T-helper 2 cell (primary cell): ENCODE data around the gene RALY.
A peak's percentile ranks its signal among the peaks of the same experiment; 100 is the strongest.

Source experiments
- DNase-seq, 5 experiments: peaks; one replicate each; pipeline versions ENCODE4 v3.0.0 to v3.0.0-alpha.2; 2012 to 2022

Gene RALY

DNA sequence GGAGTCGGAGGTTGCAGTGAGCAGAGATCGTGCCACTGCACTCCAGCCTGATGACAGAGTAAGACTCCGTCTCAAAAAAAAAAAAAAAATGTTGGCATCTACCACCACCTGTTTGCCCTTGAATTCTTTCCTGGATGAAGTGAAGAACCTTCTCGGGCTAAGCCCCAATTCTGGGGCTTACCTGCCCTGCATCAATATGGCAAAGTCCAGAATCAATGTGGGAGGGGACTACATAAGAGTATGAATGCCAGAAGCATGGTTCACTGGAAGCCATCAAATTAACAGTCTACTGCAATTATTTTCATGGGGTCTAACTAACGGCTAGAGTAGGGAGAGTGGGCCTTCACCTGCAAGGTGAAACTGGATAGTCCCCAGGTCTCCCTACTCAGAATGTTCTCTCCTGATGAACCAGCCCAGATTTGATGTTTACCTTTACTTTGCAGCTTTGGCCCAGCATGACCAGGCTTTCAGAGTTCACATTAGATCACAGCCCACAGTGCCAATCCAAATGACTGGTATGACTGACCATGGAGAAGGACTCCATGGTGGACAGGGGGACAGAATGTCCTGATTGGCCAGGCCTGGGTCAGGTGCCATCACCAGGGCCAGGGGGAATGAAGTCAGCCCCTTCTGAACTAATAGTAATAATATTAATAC, 7.0 kb upstream of the RALY start:
- DNase-seq, result no peak

DNA sequence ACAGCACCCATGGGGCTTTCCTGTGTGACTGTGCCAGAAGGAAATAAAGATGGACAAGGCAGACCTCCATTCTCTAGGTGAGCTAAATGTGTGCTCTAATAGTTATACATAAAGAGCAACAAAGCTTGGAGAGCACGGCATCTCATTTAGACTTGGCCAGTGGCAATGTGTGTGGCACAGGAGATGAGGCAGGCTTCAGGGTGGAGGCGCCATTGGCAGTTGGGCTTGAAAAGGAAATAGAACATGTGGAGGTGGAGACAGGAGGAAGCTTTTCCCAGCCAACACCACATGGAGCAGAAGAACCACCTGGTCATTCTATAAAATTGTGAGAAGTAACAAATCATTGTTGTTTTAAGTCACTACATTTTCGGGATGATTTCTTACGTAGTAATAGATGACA, 3.6 kb upstream of the RALY start:
- no peak for DNase-seq

DNA sequence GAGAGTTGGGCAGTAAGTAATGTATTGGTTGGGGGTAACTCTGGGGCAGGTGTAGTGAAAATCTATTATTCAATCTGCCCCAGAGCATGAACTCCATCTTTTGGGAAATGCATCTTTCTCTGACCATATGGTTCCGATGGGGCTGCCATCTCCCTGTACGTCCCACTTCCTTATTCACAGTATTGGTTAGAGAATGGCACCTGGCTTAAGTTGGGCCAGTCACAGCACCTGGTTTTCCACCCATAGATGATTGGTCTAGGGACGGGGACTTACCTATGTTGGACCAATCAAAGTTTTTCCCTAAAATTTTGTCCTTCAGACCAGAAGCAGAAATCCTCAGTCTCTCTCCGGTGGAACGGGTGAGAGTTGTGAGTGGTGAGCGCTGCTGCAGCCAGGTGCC, 2.2 kb upstream of the RALY start:
- DNase-seq, result no peak

DNA sequence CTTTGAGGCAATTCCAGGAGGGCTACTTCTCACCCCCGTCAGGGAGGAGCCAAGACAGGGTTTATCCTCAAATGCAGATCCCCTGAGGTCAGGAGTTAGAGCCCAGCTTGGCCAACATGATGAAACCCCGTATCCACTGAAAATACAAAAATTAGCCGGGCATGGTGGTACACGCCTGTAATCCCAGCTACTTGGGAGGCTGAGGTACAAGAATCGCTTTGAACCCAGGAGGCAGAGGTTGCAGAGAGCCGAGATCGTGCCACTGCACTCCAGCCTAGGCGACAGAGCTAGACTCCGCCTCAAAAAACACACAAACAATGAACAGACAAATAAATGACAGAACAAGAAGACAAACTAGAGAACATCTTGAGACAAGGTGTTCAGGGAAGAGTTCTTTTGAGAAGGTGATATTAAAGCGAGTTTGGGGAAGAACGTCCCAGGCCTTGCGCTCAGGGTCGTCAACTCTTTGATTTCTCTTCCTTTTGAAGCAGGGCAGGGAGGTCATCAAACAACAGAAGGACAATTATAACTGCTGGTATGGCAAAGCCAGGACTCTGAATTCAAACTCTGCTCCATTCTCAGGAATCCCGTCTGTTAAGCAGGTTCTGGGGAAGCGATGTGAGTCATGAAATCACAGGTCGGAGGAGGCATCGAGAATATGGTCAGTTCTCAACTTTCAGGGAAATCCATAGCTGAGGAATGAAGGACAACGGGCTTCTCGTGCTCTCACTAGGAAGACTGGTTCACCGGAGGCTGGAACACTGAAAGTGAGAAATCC, 1.4 kb upstream of the RALY start:
- DNase-seq, result peak in 1 of 5 experiments; percentile 21

DNA sequence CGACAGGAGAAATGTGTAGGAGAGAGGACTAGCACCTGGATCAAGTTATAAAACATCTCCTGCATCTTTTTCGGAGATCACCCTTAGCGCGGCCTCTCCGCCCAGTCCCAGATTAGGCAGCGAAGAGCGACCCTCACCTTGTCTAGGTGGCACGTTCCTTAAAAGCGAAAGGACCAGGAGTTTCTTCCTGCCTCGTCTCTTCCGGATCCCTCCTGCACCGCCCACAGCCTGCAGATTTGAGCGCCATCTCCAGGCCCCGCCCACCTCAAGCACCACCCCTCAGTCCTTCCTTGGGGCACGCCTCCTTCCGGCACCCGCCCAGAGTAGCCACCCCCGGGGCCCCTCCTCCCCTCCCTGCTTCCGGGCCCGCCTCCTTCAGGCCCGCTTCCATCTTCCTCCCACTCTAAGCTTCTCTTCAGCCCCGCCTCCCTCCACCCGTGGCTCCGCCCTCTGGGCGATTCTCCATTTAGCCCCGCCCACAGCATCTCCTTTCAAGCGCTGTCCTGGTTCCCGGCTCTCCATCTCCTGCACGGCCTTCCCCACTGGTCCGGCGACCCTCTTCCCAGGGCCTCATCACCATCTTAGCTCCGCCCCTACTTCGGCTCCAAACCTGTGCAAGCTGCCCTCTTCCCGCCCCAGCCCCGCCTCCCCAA, 662 bp upstream of the RALY start:
- peak; percentile 98 to 99 (median 99) for DNase-seq

DNA sequence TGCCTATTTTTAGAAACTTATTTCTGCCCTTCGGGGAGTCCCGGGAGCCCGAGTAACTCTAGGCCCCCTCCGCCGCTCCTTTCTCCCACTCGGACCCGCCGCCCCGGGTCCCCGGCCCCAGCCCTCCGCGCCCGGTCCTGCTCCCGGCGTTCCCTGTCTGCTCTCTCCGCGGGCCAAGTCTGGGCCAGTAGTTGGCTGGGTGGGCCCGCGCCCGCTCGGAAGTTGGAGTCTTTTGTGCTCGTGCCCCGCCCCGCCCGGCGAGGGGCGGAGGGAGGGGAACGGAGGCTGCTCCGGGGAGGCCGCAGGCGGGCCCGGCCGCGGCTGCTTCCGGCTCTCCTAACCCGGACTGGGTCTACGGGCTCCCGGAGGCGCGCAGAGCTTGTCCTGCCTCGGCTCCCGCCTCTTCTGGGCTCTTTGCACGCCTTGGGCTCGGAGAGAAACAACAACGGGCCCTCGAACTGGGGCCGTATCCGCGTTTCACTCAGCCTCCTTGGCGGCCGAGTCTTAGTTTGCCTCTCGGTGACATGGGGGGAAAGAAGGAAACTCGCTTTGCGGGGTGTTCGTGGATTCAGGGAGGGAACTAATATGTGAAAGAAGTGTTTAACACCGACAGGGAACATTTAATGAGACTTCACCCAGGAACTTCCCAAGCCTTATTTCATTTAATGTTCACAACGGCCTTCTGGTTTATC, 657 bp downstream of the RALY start:
- peak; percentile 61 to 88 (median 72) for DNase-seq

DNA sequence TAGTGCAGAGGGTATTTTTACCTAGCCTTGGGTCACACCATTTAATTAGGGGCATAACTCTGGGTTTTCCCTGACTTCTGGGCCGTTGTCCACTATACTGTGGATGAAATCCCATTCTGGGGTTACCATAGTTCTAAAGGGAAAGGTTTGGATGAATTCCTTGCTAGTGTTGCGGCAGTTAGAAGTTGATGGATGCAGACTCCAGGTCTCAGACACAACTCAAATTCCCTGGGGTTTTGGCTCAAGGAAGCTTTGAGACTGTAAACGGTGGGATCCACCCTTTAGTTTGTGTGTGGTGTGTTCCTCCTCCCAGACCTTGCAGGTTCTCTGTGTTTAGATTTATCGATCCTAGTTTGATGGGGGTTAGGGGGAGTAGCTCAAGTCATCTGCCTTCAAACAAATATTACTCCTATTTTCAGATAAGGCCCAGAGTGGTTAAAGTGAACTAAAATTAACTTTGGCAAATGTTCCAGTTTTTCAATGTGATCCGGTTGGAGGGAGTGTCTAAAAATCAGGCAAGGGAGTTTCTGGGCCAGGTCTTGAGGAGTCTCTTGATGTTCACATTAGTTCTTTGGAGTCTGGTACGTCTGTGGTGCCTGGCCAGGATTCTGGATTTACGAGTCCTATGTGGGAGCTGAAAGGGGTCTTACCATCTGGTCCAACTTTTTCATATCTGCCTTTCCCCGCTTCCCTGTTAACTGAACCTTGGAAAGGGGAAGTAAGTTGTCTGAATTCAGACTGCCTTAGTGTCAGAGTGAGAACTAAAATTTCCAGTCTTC, 1.5 kb downstream of the RALY start:
- no peak for DNase-seq

DNA sequence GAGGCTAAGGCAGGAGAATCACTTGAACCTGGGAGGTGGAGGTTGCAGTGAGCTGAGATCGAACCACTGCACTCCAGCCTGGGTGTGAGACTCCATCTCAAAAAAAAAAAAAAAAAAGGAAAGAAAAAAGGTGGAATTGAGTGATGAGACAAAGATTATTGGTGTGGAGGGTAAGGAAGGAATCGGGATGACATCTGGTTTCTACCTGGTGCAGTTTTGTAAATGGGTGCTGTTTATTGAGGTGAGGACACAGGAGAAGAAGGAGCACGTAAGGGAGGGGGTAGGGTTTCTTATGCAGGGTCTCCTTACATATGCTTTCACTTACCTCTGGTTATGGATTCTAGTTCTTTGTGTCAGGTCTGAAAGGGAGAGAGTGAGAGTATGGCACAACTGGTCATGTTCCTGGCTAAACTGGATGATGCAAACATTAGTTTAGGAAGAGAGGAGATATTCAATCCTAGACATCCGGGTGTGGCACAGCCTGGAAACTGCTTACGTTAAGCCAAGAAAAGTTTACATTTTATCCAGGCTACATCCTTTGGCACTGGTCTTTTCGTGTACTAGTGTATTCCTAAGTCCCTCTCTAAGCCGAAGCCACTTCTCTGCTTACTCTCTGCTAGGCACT, 5.4 kb downstream of the RALY start:
- no peak for DNase-seq

DNA sequence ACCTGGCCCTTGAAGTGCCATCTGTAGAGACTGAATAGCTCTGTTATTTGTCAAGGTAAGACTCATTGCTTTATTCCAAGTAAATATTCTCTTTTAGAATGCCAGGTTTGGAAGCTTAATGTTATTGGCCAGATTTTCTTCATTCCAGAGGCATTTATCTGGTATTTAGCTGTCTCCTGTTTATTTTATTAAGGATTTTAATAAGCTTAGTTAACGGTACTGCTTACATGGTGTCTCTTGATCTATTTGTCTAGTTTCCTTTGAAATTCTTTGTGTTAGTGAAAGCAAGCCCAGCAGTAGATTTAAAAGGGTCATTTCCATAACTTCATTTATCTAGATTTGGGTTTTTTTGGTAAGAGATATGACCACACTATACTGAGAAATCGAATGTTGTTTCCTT, 7.7 kb downstream of the RALY start:
- no peak for DNase-seq

DNA sequence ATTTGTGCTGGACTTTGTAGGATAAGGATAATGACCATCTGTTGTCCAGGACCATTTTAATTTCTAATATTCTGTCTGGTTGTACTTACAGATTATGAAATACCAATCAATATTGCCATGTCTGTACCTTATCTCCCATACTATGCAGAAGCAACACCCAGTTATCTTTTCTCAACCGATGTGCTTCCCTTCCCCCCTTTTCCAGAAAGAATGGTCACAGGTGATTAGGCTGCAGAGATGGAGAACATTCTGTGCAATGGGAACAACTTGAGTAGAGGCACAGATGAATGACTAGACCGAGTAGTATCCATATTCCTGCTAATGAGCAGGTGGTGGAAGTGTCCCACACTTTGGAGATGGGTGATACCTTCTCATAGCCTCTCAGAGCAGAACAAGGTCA, 10.5 kb downstream of the RALY start:
- no peak for DNase-seq

DNA sequence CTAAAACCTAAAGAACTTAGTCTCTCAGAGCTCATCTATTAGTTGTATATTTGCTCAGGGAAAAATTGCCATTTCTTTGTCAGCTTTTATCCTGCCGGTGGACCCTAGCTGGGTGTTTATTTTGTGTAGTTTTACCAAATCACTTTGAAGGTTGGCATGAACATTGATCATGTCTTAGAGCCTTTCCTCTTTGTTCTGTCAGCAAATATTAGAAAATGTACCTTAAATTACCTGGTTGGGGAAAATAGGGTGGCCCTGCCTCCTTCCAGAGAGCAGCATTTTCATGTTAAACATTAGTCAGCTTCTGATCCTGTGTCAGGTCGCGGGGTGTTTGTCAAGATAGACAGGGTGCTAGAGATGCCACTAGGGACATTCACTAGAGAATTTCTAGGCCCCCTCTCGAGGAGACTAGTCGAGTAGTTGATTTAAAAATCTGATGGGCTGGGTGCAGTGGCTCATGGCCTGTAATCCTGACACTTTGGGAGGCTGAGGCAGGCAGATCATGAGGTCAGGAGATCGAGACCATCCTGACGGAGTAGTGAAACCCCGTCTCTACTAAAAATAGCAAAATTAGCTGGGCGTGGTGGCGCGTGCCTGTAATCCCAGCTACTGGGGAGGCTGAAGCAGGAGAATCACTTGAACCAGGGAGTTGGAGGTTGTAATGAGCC, 11.2 kb downstream of the RALY start:
- no peak for DNase-seq

DNA sequence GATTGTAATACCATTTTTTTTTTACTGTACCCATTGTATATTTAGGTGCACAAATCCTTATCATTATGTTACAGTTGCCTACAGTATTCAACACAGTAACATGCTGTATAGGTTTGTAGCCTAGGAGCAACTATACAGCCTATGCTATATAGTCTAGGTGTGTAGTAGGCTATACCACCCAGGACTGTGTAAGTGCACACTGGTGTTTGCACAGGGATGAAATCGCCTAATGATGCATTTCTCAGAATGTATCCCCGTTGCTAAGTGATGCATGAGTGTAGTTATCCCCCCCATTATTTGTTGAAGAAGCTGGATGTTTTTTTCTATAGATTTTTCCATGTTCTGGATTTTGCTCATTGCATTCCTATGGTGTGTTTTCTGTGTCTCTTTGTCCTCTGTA, 12.9 kb downstream of the RALY start:
- no peak for DNase-seq

DNA sequence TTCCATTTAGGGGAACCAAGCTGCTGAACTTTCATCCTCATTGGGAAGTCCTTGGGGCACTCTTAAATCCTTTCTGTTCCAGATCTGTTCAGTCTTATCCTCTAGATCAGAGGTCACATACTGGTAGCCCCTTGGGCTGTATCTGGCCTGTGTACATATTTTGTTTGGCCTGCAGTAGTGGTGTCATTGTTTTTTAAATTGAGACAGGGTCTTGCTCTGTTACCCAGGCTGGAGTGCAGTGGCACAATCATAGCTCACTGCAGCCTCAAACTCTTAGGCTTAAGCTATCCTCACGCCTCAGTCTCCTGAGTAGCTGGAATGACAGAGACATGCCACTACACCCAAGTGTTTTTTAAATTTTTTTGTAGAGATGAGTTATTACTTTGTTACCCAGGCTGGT, 14.8 kb downstream of the RALY start:
- DNase-seq, result no peak

DNA sequence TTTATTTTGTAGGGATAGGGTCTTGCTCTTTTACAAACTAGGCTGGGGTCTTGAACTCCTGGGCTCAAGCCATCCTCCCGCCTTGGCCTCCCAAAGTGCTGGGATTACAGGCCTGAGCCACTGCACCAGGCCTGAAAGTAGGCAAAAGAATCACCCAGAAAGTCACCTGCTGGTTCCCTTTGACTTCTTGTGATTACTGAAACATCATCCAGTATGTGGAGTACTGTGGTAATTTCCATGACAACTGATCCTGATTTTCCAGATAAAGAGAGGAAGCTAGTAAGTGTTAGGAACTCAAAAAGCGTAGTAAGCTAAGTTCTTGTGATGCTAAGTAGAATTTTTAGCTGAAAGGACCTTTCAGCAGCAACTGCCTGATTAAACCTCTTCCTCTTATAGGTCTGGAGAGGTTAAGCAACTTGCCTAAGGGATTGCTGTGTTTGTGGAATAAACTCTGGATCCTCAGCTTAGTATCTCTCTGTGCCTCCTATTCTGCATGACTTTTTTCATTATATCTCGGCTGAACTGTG, 16.8 kb downstream of the RALY start:
- DNase-seq, result no peak

DNA sequence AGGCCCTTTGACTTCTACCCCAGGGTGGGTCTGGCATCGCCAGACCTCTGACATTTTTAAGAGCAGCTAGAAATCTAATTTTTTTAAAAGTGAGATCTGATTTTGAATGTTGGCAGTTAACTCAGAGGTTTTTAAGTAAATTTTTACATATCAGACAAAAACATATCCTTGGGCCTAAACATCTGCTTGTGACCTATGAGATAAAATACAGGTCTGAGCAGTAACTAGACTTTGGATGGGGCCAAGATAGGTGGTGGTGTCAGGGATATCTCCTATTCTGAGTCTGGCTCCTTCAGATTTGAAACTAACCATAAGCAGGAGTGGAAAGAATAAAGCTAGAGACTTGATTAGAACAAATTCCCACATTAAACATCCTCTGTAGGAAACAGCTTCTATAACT, 17.6 kb downstream of the RALY start:
- DNase-seq, result no peak

DNA sequence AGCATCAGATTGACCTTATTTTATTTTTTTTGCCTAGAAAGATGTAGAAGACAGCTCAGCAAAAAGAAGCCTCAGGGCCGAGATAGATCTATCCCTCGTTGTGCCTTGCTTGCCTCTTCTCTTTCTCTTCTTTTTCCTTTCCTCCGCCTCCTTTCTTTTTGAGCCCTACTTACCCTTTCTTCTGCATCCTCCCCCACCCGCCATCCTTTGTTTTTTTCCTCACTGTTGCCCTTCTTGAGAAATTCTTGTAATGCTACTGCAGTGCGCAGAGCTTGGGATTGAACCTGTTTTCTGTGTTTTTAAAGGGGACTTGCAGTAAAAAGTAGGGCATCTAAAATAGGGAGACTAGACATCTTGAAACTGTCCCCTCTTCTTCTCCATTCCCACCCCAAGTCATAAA, 18.6 kb downstream of the RALY start:
- no peak for DNase-seq

DNA sequence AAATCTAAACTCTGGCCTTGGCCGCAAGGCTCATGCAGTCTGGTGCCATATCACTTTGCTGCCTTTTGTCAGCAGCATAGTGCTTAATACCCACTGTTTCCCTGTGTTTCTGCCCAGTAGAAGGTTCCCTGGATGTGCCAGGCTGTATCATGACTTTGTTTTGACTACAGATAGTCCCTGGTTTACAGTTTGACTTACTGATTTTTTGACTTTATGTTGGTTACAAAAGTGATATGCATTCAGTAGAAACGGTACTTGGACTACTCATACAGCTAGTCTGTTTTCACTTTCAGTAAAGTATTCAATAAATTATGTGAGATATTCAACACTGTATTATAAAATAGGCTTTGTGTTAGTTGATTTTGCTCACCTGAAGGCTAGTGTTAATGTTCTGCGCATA, 19.0 kb downstream of the RALY start:
- DNase-seq, result peak in 1 of 5 experiments; percentile 11

DNA sequence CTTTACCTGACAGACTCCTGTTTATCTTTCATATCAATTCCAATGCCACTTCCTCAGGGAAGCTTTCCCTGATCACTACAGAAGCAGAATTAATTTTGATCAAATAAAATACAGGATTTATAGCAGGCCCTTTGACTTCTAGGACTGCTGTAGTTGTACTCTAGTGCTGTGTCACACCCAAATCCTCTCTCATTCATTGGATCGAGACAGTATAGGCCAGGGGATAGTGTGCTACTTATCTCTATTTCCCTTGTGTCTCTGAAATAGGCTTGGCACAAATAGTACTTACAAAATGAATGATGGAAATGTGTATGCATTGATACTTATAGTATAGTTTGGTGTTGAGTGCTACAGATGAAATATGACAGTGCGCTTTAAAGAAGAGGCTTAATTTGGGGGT, 19.8 kb downstream of the RALY start:
- DNase-seq, result no peak

DNA sequence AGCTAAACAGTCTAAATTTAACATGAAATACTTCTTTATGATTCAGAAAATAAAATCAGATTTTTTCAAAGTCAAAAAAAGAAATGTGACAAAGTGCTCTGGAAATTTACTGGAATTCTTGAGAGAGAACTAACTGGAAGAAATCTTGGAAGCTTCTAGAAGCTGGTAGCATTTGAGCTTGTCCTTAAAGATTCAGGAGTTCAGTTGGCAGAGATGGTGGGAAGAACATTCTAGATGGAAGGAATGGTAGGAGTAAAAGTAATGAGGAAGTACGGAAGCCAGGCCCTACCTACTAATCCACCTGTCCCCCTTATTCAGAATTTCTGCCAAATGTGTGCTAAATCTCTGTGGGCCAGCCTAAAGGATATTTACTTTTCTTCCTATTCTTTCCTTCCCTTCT, 21.2 kb downstream of the RALY start:
- DNase-seq, result no peak

DNA sequence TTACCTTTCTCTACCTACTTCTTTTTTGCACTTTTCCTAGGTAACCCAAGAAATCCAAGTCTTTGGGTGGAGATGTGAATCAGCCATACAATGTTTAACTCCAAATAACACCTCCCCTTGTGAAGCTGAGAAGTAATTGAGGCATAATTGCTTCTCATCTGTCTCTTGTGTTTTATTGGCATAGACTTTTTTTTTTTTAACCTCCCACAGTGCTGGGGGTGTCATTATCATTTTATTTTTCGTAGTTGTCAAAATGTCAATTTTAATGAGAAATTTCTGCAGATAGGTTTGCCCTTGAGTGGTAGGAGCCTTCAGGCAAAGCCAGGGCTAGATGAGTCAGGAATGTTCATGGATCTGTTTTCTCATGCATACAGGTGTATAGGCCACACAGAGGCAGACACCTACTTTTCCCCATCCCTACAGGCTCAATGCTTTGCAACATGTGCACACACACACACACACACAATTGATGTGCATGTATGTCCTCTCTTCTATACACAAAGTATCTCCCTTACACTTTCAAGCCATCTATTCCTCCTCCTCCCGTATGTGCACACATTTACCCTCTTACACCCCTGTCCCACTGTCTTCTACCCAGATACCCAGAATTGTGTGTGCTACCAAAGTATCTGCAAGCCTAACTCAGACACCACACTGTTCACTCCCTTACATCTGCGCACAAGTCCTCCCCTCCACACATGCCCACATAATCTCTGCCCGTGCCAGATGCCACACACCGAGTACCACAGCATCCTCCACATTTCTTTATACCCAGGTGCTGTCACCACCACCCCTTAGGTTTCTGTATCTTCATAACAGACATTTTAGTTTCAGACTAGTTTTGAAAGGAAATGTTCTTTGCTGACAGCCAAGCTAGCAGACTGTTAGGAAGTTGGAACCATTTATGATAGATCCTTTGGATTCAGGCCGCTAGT, 22.0 kb downstream of the RALY start:
- DNase-seq, result peak in 1 of 5 experiments; percentile 44
